HG03196 (cell line): ENCODE measurements around the gene KIF26A.

Experiments
- ATAC-seq: cut with Tn5 transposase; IDR thresholded peaks from one replicate; pipeline ENCODE4 v1.9.1; 2021; ENCODE audit not compliant: unreplicated experiment

KIF26A gene

DNA sequence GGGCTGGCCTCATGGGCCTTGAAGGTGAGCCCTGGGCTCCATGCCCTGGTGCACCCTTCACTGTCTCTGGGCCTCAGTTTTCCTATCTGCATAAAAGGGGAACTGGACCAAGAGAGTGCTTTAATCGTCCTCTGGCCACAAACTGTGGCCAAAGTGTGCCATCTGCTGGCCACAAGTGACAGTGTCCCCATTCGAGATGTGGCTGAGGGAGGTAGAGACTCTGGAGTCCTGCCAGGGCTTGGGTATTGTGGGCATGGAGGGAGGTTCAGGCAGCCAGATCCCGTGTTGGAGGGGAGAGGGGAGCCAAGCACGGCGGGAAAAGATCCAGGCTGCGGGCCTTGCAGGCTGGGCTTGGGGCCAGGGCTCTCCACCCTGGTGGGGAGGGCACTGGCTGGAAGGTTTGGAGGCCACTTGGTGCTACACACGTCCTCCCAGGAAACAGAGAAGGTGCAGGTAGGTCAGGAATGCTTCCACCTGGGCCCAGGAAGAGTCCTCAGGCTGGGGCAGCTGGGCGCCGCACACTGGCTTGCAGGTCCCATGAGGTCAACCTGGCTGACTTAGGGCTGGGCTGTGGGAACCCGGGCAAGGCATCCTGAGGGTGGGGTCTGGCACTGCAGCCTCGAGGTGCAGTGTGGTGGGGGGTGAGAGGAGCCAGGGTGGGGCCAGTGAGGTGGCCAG, 7.3 kb upstream of the KIF26A start:
- ATAC-seq: no peak

GRCh38 chr14:104131968-104132732, 6.2 kb upstream of the KIF26A start:
- ATAC-seq: no peak

DNA sequence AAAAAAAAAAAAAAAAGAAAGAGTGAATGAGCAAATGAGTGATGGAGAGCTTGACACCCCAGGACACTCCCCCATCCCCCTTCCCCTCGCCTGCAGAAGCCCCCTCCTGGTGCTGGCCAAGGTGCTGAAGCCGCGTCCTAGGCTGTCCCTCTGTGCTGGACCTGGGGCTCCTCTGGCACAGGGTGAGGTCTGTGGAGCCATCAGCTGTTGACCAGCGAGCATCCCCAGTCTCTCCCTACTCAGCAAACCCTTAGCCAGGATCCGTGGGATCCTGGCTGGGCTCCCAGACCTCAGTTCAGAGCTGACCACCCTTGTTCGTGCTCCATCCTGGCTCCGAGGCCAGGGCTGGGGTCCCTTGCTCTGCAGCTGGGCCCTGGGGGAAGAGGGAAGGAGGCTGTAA, 5.4 kb upstream of the KIF26A start:
- no peak for ATAC-seq

- no peak for ATAC-seq
These were observed 4.9 kb upstream of the KIF26A start for GRCh38 chr14:104133496-104133895.

DNA sequence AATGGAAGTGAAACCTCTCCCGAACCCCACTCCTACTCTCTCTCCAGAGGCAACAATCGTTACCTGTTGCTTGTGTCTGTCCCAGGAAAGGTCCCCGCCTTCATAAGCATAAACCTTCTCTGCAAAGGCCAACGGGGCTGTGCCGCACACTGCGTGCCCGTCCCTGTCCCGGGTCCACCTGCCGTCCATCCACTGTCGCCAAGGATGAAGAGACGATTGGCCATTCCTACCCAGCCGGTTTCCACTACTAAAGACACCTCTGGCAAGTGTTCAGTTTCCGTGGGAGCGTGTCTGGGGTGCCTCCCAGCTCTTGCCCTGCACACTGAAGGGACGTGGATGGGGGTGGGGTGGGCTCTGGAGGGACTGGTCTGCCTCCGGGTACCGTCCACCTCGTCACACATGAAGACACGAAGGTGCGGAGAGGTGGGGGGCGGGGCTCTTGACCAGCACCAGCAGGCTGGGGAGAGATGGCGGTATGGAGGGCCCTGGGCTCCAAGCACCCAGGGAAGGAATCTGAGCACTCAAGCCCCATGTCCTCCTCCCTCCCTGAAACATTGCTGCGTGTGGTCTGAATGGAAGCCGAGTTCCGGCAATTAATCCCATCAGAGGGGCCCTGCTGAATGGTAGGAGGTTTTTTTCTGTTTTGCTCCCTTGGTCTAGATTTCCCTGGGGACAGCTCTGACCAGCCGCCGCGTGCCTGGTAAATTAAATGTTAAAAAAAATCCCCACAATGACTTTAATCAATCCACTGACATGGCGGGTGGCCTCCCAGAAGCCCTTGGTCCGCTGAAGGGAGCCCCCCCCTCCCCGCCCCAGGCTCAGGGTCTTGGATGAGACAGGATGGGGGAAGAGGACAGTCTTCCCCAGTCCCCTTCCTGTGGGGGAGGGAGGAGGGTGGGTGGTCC, 4.1 kb upstream of the KIF26A start:
- no peak for ATAC-seq

DNA sequence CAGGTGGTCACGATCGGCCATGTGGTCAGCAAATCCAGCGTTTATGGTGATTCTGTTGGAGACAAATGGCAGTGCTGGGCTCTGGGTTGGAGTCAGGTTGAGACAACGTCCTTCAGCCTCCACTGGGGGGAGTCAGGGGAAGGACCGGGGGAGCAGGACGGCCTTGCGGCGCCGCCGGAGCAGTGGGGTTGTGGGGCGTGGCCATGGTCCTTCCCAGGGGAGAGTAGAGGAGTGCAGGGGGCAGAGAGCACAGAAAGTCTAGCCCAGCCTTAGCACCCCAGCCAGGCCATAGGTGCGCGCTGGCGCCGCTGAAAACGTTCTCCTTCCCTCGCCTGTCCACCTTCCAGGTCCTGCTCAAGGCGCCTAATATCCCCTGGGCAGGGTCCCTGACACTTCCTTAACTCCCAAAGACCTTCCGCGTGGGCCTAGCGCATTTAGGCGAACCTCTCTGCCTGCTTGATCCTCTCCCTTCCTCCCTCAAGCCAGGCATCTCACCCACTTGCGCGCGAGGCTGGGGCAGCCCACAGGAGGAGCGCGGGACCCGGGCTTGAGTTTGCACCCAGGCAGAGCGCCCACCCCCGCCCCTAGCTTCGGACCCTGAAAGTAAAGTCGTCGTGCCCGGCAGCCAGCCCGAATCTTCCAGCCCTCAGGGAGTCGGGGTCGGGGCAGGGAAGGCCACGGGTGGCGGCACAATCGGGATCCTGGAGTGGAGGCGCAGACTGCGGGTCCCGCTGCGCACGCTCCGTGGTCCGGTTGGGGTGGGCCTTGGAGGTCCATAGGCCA, 3.1 kb upstream of the KIF26A start:
- no peak for ATAC-seq

DNA sequence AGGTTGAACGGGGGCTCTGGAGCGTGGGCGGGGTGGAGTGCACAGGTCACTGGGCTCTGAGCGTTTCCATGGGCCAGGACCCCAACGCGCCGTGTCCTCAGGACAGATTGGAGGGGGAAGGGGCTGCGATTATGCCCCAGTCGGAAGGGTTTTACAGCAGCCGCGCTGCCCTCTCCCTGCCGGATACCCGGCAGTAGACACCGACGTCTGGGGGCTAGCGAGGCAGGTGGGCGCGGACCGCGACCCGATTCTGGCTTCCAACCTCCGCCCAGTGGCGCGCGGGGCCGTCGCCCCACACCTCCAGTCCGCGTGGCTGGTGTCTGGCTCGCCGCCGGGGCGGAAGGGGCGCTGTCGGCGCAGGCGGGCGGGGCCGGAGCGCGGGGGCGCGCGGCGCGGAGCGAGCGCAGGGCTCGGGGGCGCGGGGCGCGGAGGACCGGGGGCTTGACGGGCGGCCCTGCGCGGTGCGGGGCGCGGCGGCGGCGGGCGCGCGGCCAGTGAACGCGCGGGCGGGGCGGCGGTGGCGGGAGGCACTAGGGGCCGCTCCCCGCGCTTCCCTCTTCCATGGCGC, 2.4 kb upstream of the KIF26A start:
- no peak for ATAC-seq

GRCh38 chr14:104136472-104137296, 1.7 kb upstream of the KIF26A start:
- no peak for ATAC-seq

GRCh38 chr14:104137297-104138097, 890 bp upstream of the KIF26A start:
- ATAC-seq: no peak

- no peak for ATAC-seq
These were observed 502 bp downstream of the KIF26A start for GRCh38 chr14:104138718-104139459.

- ATAC-seq: no peak
These were observed 1.2 kb downstream of the KIF26A start for GRCh38 chr14:104139460-104140212.

DNA sequence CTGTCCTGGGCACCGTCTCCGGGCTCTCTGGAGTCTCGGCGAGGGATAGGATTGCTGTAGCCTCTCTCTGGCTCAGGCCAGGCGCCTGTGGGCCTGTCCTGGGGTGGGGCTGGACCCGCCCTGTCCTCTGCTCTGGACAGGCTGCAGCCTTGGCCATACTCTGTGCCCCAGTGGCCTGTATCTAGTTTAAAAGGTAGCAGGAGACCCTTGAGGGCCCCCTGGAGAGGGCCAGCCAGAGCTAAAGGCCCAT, 1.8 kb downstream of the KIF26A start:
- ATAC-seq: no peak

GRCh38 chr14:104140463-104141331, 2.3 kb downstream of the KIF26A start:
- no peak for ATAC-seq

DNA sequence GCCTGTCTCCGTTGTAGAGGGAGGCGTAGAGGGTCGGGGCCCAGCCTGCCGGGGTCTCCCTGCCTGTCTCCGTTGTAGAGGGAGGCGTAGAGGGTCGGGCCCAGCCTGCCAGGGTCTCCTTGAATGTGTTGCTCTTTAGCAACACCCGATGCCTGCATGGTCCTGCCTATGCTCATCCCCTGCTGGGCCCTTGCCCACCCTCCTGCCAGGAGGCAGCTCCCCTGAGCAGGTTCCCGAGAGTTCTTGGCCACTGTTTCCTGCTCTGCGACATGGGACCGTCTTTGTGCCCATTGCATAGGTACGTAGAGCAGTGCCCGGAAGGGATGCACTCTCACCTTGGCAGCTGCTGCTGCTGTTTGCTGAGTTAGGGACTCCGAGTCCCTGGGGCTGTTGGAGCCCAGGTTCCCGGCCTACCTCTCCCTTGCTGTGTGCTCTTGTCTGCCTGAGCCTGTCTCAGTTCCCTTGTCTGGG, 3.3 kb downstream of the KIF26A start:
- ATAC-seq: no peak

DNA sequence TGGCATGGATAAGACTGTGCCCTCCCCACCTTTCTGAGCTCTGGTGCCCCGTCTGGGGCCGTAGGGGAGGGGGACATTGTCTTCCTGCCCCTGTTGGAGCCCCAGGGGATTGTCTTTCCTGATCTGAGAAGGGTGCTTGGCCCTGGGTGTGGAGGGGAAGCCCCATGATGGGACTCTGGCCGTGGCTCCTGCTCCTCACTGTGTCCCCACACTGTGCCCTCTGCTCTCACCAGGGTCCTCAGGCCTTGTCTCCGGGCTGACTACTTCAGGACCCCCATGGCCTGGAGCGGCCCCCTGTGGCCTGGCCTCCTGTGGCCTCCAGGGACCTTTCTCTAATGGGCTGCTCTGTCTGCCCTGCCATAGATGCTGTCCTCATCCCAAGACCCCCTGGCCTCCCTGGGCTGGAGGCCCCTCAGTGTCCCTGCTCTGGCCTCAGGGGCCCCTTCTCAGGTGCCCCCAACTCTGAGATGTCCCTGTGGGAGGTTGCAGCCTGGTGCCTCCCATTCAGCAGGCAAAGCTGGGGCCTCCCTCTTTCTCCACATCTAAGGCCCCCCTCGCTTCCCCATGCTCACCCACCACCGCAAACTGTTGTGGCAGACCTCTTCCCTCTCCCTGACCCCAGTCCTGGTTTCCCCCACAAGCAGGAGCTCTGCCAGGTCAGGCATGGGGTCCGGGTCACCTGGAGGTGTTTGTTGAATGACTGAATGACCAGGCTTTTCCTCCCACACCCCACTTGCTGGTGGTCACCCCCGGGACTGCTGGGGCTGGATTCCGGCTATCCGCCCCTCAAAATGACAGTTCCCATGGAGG, 4.0 kb downstream of the KIF26A start:
- no peak for ATAC-seq

DNA sequence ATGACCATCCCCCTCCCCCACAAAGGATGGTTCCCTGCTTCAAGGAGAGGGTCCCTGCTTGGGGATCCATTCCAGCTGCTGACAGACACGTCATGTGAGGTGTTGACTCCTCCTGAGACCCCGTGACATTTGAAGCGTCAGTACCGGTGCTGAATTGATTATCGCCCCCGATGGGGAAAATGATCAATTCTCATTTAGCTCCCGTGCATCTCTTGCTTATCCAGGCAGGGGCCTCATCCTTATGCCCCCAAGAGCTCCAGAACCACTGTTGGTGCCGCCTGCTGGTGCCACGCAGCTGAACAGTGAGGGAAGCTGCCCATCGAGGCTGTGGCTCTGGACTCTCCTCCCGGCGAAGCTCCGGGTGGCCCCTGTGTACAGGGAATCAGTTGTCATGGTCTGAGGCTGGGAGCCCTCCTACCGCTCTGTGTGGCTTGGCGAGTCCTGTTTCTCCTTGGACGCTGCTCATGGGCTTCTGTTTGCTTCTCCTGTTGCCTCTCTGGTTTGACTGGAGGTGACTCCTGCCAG, 4.6 kb downstream of the KIF26A start:
- no peak for ATAC-seq
